Neural progenitor cell (in vitro differentiated cells): ENCODE measurements around the gene DCX.

Source experiments
- CTCF ChIP-seq: fragments of 200-600 bp; sonication (generic); IDR thresholded peaks from 2 replicates; pipeline ENCODE4 v1.5.1; 2017; ENCODE audit warnings: antibody characterized with exemption, mild to moderate bottlenecking
- EZH2 ChIP-seq: fragments of 200-600 bp; sonication (generic); IDR thresholded peaks from 2 replicates; pipeline ENCODE4 v1.6.1; 2017; ENCODE audit warnings: antibody characterized with exemption, mild to moderate bottlenecking, moderate library complexity
- EZH2phosphoT487 ChIP-seq: fragments of 200-600 bp; sonication (generic); IDR thresholded peaks from 2 replicates; pipeline ENCODE4 v1.6.1; 2017; ENCODE audit warnings: antibody characterized with exemption

DNA sequence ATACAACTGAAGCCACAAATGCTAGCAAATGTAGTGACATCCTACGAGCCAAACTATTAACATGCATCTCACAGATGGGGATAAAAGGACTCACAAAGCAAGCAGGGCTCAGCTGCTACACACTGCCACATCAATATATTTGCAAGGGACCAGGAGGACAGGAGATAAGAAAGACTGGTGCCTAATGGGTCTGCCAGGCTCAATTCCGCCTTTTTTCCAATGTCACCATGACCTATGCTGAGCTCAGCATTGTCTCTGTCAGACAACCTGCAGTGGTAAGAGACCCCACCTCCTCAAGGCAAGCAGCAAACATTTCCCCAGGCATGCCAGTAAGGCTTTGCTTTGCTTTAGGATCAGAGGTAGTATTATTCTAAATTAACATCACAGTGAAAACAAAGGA, 435 bp downstream of the DCX start:
- TF ChIP-seq CTCF (no peak), EZH2phosphoT487 (no peak), EZH2 (no peak)
